ENCODE data around the gene GHRH.

Gene GHRH

GRCh38 chr20:37279820-37280219, 18.2 kb upstream of the GHRH start:
- DNase-seq (ENCODE audit: low spot score) (no peak), ATAC-seq (ENCODE audit: low read depth) (no peak)
- Histone ChIP-seq H3K36me3 (ENCODE audit: low read depth) (no peaks in the 10 kb centered on the region), H3K4me3 (ENCODE audit: severe bottlenecking) (no peak overlapping the region), H3K27me3 (ENCODE audit: insufficient read depth, poor library complexity, severe bottlenecking) (no peaks in the 10 kb centered on the region), H3K9me3 (ENCODE audit: severe bottlenecking) (no peaks in the 10 kb centered on the region), H3K27ac (ENCODE audit: poor library complexity, severe bottlenecking) (no peak overlapping the region), H3K4me1 (ENCODE audit: insufficient read depth, poor library complexity, severe bottlenecking) (peaks cover 4% of the 10 kb centered on the region)
- no peak for TF ChIP-seq CTCF (IDR thresholded peaks at IDR 0.05; ENCODE audit: poor library complexity, severe bottlenecking)

- no peak for TF ChIP-seq CTCF (IDR thresholded peaks at IDR 0.05; ENCODE audit: poor library complexity, severe bottlenecking)
- no peak overlapping the region for H3K4me3 ChIP-seq (ENCODE audit: severe bottlenecking)
- no peaks in the 10 kb centered on the region for H3K27me3 ChIP-seq (ENCODE audit: insufficient read depth, poor library complexity, severe bottlenecking)
- ATAC-seq (ENCODE audit: low read depth): no peak
- peaks cover 4% of the 10 kb centered on the region for H3K4me1 ChIP-seq (ENCODE audit: insufficient read depth, poor library complexity, severe bottlenecking)
- H3K9me3 ChIP-seq (ENCODE audit: severe bottlenecking): no peaks in the 10 kb centered on the region
- H3K27ac ChIP-seq (ENCODE audit: poor library complexity, severe bottlenecking): no peak overlapping the region
- no peaks in the 10 kb centered on the region for H3K36me3 ChIP-seq (ENCODE audit: low read depth)
- no peak for DNase-seq (ENCODE audit: low spot score)
Measured at GRCh38 chr20:37278966-37279590, 17.5 kb upstream of the GHRH start.

- Histone ChIP-seq H3K4me3 (ENCODE audit: severe bottlenecking) (no peak overlapping the region), H3K27ac (ENCODE audit: poor library complexity, severe bottlenecking) (no peak overlapping the region), H3K4me1 (ENCODE audit: insufficient read depth, poor library complexity, severe bottlenecking) (peaks cover 4% of the 10 kb centered on the region), H3K9me3 (ENCODE audit: severe bottlenecking) (no peaks in the 10 kb centered on the region), H3K36me3 (ENCODE audit: low read depth) (no peaks in the 10 kb centered on the region), H3K27me3 (ENCODE audit: insufficient read depth, poor library complexity, severe bottlenecking) (no peaks in the 10 kb centered on the region)
- ATAC-seq (ENCODE audit: low read depth): no peak
- DNase-seq (ENCODE audit: low spot score): no peak
- no peak for TF ChIP-seq CTCF (IDR thresholded peaks at IDR 0.05; ENCODE audit: poor library complexity, severe bottlenecking)
Measured at GRCh38 chr20:37277253-37277593, 15.6 kb upstream of the GHRH start.

- no peaks in the 10 kb centered on the region for H3K9me3 ChIP-seq (ENCODE audit: severe bottlenecking)
- no peak overlapping the region for H3K27ac ChIP-seq (ENCODE audit: poor library complexity, severe bottlenecking)
- H3K4me1 ChIP-seq (ENCODE audit: insufficient read depth, poor library complexity, severe bottlenecking): peaks cover 4% of the 10 kb centered on the region
- DNase-seq (ENCODE audit: low spot score) (no peak), ATAC-seq (ENCODE audit: low read depth) (peak; percentile 92)
- H3K4me3 ChIP-seq (ENCODE audit: severe bottlenecking): no peak overlapping the region
- peak; percentile 95 for TF ChIP-seq CTCF (IDR thresholded peaks at IDR 0.05; ENCODE audit: poor library complexity, severe bottlenecking)
- H3K27me3 ChIP-seq (ENCODE audit: insufficient read depth, poor library complexity, severe bottlenecking): no peaks in the 10 kb centered on the region
- H3K36me3 ChIP-seq (ENCODE audit: low read depth): no peaks in the 10 kb centered on the region
Measured at GRCh38 chr20:37276494-37277252, 15.1 kb upstream of the GHRH start.
